ENCODE data around the gene AMOTL2. TPM values are rescaled to one million over a fixed set of nuclear protein-coding genes. Genes with fewer than 3 reads are reported as not detected.

The AMOTL2 gene
- total and polyA plus RNA-seq, 4 donors, result 4.2 to 16.7 (median 9.4) TPM

- Histone ChIP-seq H3K9me3 (ENCODE audit: control insufficient read depth in 4 of 4, low read length in 3 of 4) (no peaks in the 10 kb centered on the region), H3K4me1 (ENCODE audit: control insufficient read depth in 4 of 4, insufficient read depth in 4 of 4, low read length in 3 of 4) (peaks cover 14 to 55% (median 45%) of the 10 kb centered on the region in 4 donors), H3K36me3 (ENCODE audit: control insufficient read depth in 4 of 4, insufficient read depth in 3 of 4, low read depth in 1 of 4, low read length in 3 of 4) (no peaks in the 10 kb centered on the region), H3K4me3 (ENCODE audit: low read depth in 1 of 3, low read length in 3 of 3) (no peak overlapping the region), H3K9ac (ENCODE audit: low read depth in 1 of 2, low read length in 2 of 2) (no peak overlapping the region), H3K27ac (ENCODE audit: low read depth in 1 of 2, low read length in 2 of 2) (peak overlapping the region; percentile 36 to 64), H3K27me3 (ENCODE audit: control insufficient read depth in 4 of 4, insufficient read depth in 4 of 4, low read length in 3 of 4) (no peaks in the 10 kb centered on the region)
- DNase-seq (ENCODE audit: low spot score), result no peak
- TF ChIP-seq FOXA1 (IDR thresholded peaks at IDR 0.05) (no peak), CTCF (IDR thresholded peaks at IDR 0.05; ENCODE audit: low read depth, low read length, missing input control) (no peak), HNF4A (conservative IDR thresholded peaks at IDR 0.05) (peak in 1 of 2 donors; percentile 8)
- WGBS, result 75% methylated on average over 6 of the region's 6 CpGs
These were observed 59.5 kb downstream of the AMOTL2 start for GRCh38 chr3:134314588-134315285.

- 70% methylated on average over 11 of the region's 11 CpGs for WGBS
- H3K27me3 ChIP-seq (ENCODE audit: control insufficient read depth in 4 of 4, insufficient read depth in 4 of 4, low read length in 3 of 4), result no peaks in the 10 kb centered on the region
- H3K9me3 ChIP-seq (ENCODE audit: control insufficient read depth in 4 of 4, low read length in 3 of 4), result no peaks in the 10 kb centered on the region
- no peak for DNase-seq (ENCODE audit: low spot score)
- H3K9ac ChIP-seq (ENCODE audit: low read depth in 1 of 2, low read length in 2 of 2), result no peak overlapping the region
- H3K27ac ChIP-seq (ENCODE audit: low read depth in 1 of 2, low read length in 2 of 2), result peak overlapping the region; percentile 36 to 64
- H3K36me3 ChIP-seq (ENCODE audit: control insufficient read depth in 4 of 4, insufficient read depth in 3 of 4, low read depth in 1 of 4, low read length in 3 of 4), result no peaks in the 10 kb centered on the region
- TF ChIP-seq GABPA (IDR thresholded peaks at IDR 0.05 in 1 of 2, conservative IDR thresholded peaks at IDR 0.05 in 1 of 2) (no peak), FOXA1 (IDR thresholded peaks at IDR 0.05) (no peak), FOXA2 (IDR thresholded peaks at IDR 0.05) (no peak), SP1 (IDR thresholded peaks at IDR 0.05) (no peak), TAF1 (conservative IDR thresholded peaks at IDR 0.05) (no peak), YY1 (IDR thresholded peaks at IDR 0.05) (no peak), JUND (IDR thresholded peaks at IDR 0.05) (no peak), RAD21 (IDR thresholded peaks at IDR 0.05) (no peak), ZBTB33 (IDR thresholded peaks at IDR 0.05) (no peak)
- peak overlapping the region; percentile 44 to 71 (median 58) for H3K4me3 ChIP-seq (ENCODE audit: low read depth in 1 of 3, low read length in 3 of 3)
- H3K4me1 ChIP-seq (ENCODE audit: control insufficient read depth in 4 of 4, insufficient read depth in 4 of 4, low read length in 3 of 4), result peaks cover 18 to 61% (median 52%) of the 10 kb centered on the region in 4 donors
These were observed 60.2 kb downstream of the AMOTL2 start for GRCh38 chr3:134313847-134314587.
